GM12878 (cell line): Measurements from ENCODE around the gene GPC6. TPM values are rescaled to one million over a fixed set of nuclear protein-coding genes. Genes with fewer than 3 reads are reported as not detected.

ENCODE experiments used
- ATAC-seq: fragments of 200-7000 bp; cut with Tn5 transposase; 3 replicates; pipeline ENCODE4 v1.9.1; 2020; ENCODE audit warnings: mild to moderate bottlenecking, moderate library complexity
- BruUV-seq: library from RNA; stranded (reverse); fragments of 400-500 nt; replicated peaks from 2 replicates; lab custom pipeline; 2021; lab: Mats Ljungman, UMichigan
- CTCF ChIA-PET: fragments of 300-600 bp; sonication (Branson Sonifier 250); formaldehyde crosslinking; extraction: SDS; loops from one replicate; lab custom pipeline; 2021; ENCODE audit warnings: inconsistent platforms; lab: Yijun Ruan, JAX
- POLR2A ChIA-PET: fragments of 350-600 bp; formaldehyde crosslinking; extraction: SDS; loops from one replicate; lab custom pipeline; 2021; ENCODE audit warnings: inconsistent platforms; lab: Charles Lee
- RAD21 ChIA-PET: fragments of 300-600 bp; sonication (Branson Sonifier 250); formaldehyde crosslinking; loops from one replicate; lab custom pipeline; 2023; ENCODE audit warnings: antibody characterized with exemption; ENCODE audit not compliant: unreplicated experiment; lab: Charles Lee
- SMC1A ChIA-PET: fragments of 300-600 bp; sonication (Branson Sonifier 250); formaldehyde crosslinking; loops from one replicate; lab custom pipeline; 2023; ENCODE audit not compliant: unreplicated experiment, uncharacterized antibody; lab: Charles Lee
- DNase-seq: peaks from one replicate; pipeline ENCODE4 v3.0.0-alpha.2; 2011; ENCODE audit warnings: low read depth, low spot score
- FAIRE-seq: peaks from 3 replicates; lab custom pipeline; 2011; peaks lifted over from hg19 to GRCh38; lab: Jason Lieb, UNC
- H2AFZ ChIP-seq: 2 replicates; pipeline ENCODE4 v1.6.0; 2011; ENCODE audit warnings: low read depth, low read length, control low read depth; ENCODE audit not compliant: control insufficient read depth
- H3K27ac ChIP-seq: 2 replicates; pipeline ENCODE4 v1.5.1; 2011; ENCODE audit warnings: control low read depth; ENCODE audit not compliant: control insufficient read depth, insufficient read depth
- H3K27me3 ChIP-seq, 2 experiments: replicated peaks in 1 of 2; 2 replicates each; pipeline versions ENCODE4 v1.6.0 to v1.6.1; 2011; ENCODE audit warnings: low read length in 1 of 2; ENCODE audit not compliant: control insufficient read depth in 2 of 2, insufficient read depth in 2 of 2
- H3K36me3 ChIP-seq, 2 experiments: 2 replicates each; pipeline ENCODE4 v1.5.1; 2011; ENCODE audit warnings: low read length in 1 of 2; ENCODE audit not compliant: control insufficient read depth in 2 of 2, insufficient read depth in 2 of 2
- H3K4me1 ChIP-seq: 2 replicates; pipeline ENCODE4 v1.6.1; 2011; ENCODE audit warnings: mild to moderate bottlenecking, low read length, moderate library complexity, mixed read lengths; ENCODE audit not compliant: control insufficient read depth, insufficient read depth
- H3K4me2 ChIP-seq: 2 replicates; pipeline ENCODE4 v1.6.0; 2011; ENCODE audit warnings: control low read depth; ENCODE audit not compliant: control insufficient read depth, insufficient read depth
- H3K4me3 ChIP-seq: fragments of 200-600 bp; sonication (generic); 2 replicates; pipeline ENCODE4 v1.5.1; 2016
- H3K79me2 ChIP-seq: 2 replicates; pipeline ENCODE4 v1.6.0; 2011; ENCODE audit warnings: low read length; ENCODE audit not compliant: control insufficient read depth, insufficient read depth
- H3K9ac ChIP-seq: 2 replicates; pipeline ENCODE4 v1.8.0; 2011; ENCODE audit warnings: low read length, control low read depth, mixed read lengths; ENCODE audit not compliant: control insufficient read depth, insufficient read depth
- H3K9me3 ChIP-seq: replicated peaks from 3 replicates; pipeline ENCODE4 v1.5.1; 2011; ENCODE audit warnings: mild to moderate bottlenecking, low read length; ENCODE audit not compliant: control insufficient read depth, insufficient read depth
- H4K20me1 ChIP-seq: 2 replicates; pipeline ENCODE4 v1.6.0; 2011; ENCODE audit not compliant: control insufficient read depth, insufficient read depth
- ATF7 ChIP-seq: fragments of 450-650 bp; IDR thresholded peaks from 2 replicates; pipeline ENCODE4 v1.6.1; 2016; ENCODE audit warnings: low read depth, mild to moderate bottlenecking
- NFIC ChIP-seq: IDR thresholded peaks from 2 replicates; pipeline ENCODE4 v1.6.1; 2012; ENCODE audit warnings: low read depth, mild to moderate bottlenecking, inconsistent platforms, low read length, moderate library complexity
- NRF1 ChIP-seq: conservative IDR thresholded peaks from 2 replicates; pipeline ENCODE4 v1.6.1; 2011; ENCODE audit warnings: mild to moderate bottlenecking, low read depth, low read length, improper control_type of control experiment
- SMAD1 ChIP-seq: fragments of 450-650 bp; IDR thresholded peaks from 2 replicates; pipeline ENCODE4 v1.6.1; 2018; ENCODE audit warnings: mild to moderate bottlenecking, low read depth; ENCODE audit not compliant: partially characterized antibody
- SMARCA5 ChIP-seq: fragments of 450-650 bp; IDR thresholded peaks from 2 replicates; pipeline ENCODE4 v1.6.1; 2017; ENCODE audit warnings: mild to moderate bottlenecking
- USF2 ChIP-seq: IDR thresholded peaks from 2 replicates; pipeline ENCODE4 v1.6.1; 2011; ENCODE audit warnings: low read depth, low read length, improper control_type of control experiment, borderline replicate concordance
- ZBTB11 ChIP-seq: fragments of 450-650 bp; formaldehyde crosslinking; IDR thresholded peaks from 2 replicates; pipeline ENCODE4 v1.5.0; 2022; ENCODE audit warnings: mild to moderate bottlenecking, missing genetic modification characterization
- ZNF274 ChIP-seq: IDR thresholded peaks from one replicate; pipeline ENCODE4 v1.8.0; 2011; ENCODE audit not compliant: insufficient read length, insufficient read depth
- ZSCAN29 ChIP-seq: fragments of 450-650 bp; IDR thresholded peaks from 2 replicates; pipeline ENCODE4 v1.6.1; 2017; ENCODE audit warnings: mild to moderate bottlenecking, moderate library complexity
- ZZZ3 ChIP-seq: IDR thresholded peaks from 2 replicates; pipeline ENCODE4 v1.6.1; 2011; ENCODE audit warnings: low read depth; ENCODE audit not compliant: control insufficient read depth, insufficient read length
- WGBS: methylation state at CpG from one replicate; pipeline ENCODE4 v1.1.6; 2016; ENCODE audit warnings: low lambda C conversion rate; ENCODE audit not compliant: insufficient replicate concordance, insufficient coverage; ENCODE audit errors: missing lambda C conversion rate; 5-methylcytosine and 5-hydroxymethylcytosine counted together
- in situ Hi-C: fragments of 300-500 bp; cut with MboI; formaldehyde crosslinking; loops from 9 replicates; pipeline ENCODE4 v1.14.3; 2018; ENCODE audit warnings: mixed read lengths
- intact Hi-C: fragments of 100-400 bp; cut with micrococcal nuclease; formaldehyde crosslinking; loops from one replicate; pipeline ENCODE4 v1.14.2; 2022; ENCODE audit not compliant: unreplicated experiment
- polyA plus RNA-seq, 11 experiments: library from polyadenylated mRNA; depleted of rRNA in 4 of 11; unstranded in 6 of 11; stranded (reverse) in 5 of 11; fragments of >200 nt; fragmentation: Nextera tagmentation in 4 of 11; fragmentation: Illumina TruSeq in 1 of 11; extraction: Ambion mirVana in 4 of 11; extraction: Trizol in 1 of 11; gene quantifications; 1 replicate in 1 of 11; 2 replicates in 10 of 11; pipeline versions ENCODE4 v1.2.1 to v1.2.3, GENCODE V29; 2011 to 2016; ENCODE audit warnings: inconsistent platforms in 2 of 11, missing spikeins in 2 of 11, low read depth in 1 of 11
- total RNA-seq, 4 experiments: library from RNA; depleted of rRNA in 3 of 4; stranded (reverse); fragments of >200 nt in 3 of 4; fragmentation: Illumina TruSeq in 1 of 4; extraction: Trizol in 1 of 4; gene quantifications; 2 replicates each; pipeline versions ENCODE4 v1.2.1 to v1.2.3, GENCODE V29; 2013 to 2021
- TF ChIP-seq, protein P1 (sequence below): fragments of 450-650 bp; formaldehyde crosslinking; IDR thresholded peaks from 2 replicates; pipeline ENCODE4 v1.4.0; 2022; ENCODE audit warnings: mild to moderate bottlenecking, moderate library complexity
- TF ChIP-seq, protein P2 (sequence below): fragments of 450-650 bp; formaldehyde crosslinking; IDR thresholded peaks from 2 replicates; pipeline ENCODE4 v1.4.0; 2020; ENCODE audit warnings: mild to moderate bottlenecking, moderate library complexity

The GPC6 gene
- total and polyA plus RNA-seq, 10 of the 15 experiments (the other 5 are each of a cell fraction or from before 2014, with no cell fraction given) = 0.03 to 0.04 (median 0.03) TPM; not detected in 7

- TF ChIP-seq ZBTB11 (CRISPR knock-in tag) = no peak
- TF ChIP-seq NRF1 = no peak
- no peak for TF ChIP-seq ZSCAN29
- no peak for TF ChIP-seq ATF7
- no peak for TF ChIP-seq SMARCA5
- no peak for TF ChIP-seq NFIC
Observed at GRCh38 chr13:93254775-93255174, 28.2 kb downstream of the GPC6 start (continued).

DNA sequence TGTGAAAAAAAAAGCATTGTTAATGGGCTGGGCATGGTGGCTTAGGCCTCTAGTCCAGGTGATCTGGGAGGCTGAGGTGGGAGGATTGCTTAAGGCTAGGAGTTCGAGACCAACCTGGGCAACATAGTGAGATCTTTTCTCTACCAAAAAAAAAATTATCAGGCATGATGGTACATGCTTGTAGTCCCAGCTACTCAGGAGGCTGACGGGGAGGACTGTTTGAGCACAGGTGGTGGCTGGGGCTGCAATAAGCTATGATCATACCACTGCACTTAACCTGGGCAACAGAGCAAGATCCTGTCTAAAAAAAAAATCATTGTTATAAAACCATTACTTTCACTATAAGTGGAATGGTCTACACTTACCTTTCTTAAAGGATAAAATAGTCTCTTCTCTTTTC is 30.4 kb downstream of the GPC6 start:
- no TSS peak for BruUV-seq
- intact Hi-C loops = no loop called here
- SMC1A ChIA-PET = interaction anchor here (1.4 kb wide), 1 partner anchor 16 kb away, joined by 3 read pairs; no protein-coding TSS in a partner anchor
- no peak for TF ChIP-seq ZNF274
- TF ChIP-seq SMAD1 = no peak
- no peak for TF ChIP-seq NFIC
- TF ChIP-seq USF2 = no peak
- no peak for TF ChIP-seq ZZZ3
- TF ChIP-seq, protein P1, sequence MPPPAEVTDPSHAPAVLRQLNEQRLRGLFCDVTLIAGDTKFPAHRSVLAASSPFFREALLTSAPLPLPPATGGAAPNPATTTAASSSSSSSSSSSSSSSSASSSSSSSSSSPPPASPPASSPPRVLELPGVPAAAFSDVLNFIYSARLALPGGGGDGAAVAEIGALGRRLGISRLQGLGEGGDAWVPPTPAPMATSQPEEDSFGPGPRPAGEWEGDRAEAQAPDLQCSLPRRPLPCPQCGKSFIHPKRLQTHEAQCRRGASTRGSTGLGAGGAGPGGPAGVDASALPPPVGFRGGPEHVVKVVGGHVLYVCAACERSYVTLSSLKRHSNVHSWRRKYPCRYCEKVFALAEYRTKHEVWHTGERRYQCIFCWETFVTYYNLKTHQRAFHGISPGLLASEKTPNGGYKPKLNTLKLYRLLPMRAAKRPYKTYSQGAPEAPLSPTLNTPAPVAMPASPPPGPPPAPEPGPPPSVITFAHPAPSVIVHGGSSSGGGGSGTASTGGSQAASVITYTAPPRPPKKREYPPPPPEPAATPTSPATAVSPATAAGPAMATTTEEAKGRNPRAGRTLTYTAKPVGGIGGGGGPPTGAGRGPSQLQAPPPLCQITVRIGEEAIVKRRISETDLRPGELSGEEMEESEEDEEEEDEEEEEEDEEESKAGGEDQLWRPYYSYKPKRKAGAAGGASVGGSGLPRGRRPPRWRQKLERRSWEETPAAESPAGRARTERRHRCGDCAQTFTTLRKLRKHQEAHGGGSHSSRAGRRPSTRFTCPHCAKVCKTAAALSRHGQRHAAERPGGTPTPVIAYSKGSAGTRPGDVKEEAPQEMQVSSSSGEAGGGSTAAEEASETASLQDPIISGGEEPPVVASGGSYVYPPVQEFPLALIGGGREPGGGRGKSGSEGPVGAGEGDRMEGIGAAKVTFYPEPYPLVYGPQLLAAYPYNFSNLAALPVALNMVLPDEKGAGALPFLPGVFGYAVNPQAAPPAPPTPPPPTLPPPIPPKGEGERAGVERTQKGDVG (CRISPR knock-in tag) = no peak
- TF ChIP-seq, protein P2, sequence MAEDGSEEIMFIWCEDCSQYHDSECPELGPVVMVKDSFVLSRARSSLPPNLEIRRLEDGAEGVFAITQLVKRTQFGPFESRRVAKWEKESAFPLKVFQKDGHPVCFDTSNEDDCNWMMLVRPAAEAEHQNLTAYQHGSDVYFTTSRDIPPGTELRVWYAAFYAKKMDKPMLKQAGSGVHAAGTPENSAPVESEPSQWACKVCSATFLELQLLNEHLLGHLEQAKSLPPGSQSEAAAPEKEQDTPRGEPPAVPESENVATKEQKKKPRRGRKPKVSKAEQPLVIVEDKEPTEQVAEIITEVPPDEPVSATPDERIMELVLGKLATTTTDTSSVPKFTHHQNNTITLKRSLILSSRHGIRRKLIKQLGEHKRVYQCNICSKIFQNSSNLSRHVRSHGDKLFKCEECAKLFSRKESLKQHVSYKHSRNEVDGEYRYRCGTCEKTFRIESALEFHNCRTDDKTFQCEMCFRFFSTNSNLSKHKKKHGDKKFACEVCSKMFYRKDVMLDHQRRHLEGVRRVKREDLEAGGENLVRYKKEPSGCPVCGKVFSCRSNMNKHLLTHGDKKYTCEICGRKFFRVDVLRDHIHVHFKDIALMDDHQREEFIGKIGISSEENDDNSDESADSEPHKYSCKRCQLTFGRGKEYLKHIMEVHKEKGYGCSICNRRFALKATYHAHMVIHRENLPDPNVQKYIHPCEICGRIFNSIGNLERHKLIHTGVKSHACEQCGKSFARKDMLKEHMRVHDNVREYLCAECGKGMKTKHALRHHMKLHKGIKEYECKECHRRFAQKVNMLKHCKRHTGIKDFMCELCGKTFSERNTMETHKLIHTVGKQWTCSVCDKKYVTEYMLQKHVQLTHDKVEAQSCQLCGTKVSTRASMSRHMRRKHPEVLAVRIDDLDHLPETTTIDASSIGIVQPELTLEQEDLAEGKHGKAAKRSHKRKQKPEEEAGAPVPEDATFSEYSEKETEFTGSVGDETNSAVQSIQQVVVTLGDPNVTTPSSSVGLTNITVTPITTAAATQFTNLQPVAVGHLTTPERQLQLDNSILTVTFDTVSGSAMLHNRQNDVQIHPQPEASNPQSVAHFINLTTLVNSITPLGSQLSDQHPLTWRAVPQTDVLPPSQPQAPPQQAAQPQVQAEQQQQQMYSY = no peak

More for the DNA sequence above, 30.4 kb downstream of the GPC6 start:
- WGBS = 0% methylated on average over 2 of the region's 2 CpGs
- H3K27ac ChIP-seq = no peak overlapping the region
- ATAC-seq = no peak
- no peak overlapping the region for H3K9ac ChIP-seq
- H4K20me1 ChIP-seq = no peaks in the 10 kb centered on the region
- FAIRE-seq = no peak
- H3K4me2 ChIP-seq = no peak overlapping the region
- ChIA-PET POLR2A (no interaction called here), RAD21 (no interaction called here), CTCF (no interaction called here)
- no peak overlapping the region for H2AFZ ChIP-seq
- no peaks in the 10 kb centered on the region for H3K4me1 ChIP-seq
- no peaks in the 10 kb centered on the region for H3K9me3 ChIP-seq
- DNase-seq = no peak
- H3K4me3 ChIP-seq = no peak overlapping the region
- no peaks in the 10 kb centered on the region for H3K79me2 ChIP-seq
- no peaks in the 10 kb centered on the region for H3K27me3 ChIP-seq
- H3K36me3 ChIP-seq = no peaks in the 10 kb centered on the region
- in situ Hi-C loops = no loop called here
